Activated CD4-positive, alpha-beta memory T cell treated with anti-CD3 and anti-CD28 coated beads for 36 hours (primary cell): ENCODE results near the gene BCR. TPM values are rescaled to one million over a fixed set of nuclear protein-coding genes. Genes with fewer than 3 reads are reported as not detected.

Experiments used
- CTCF ChIA-PET: fragments of 350-600 bp; sonication (Branson Sonifier 250); formaldehyde crosslinking; loops from one replicate; lab custom pipeline; 2021; ENCODE audit warnings: antibody characterized with exemption, inconsistent platforms; lab: Charles Lee
- POLR2A ChIA-PET: fragments of 350-600 bp; sonication (Branson Sonifier 250); formaldehyde crosslinking; loops from one replicate; lab custom pipeline; 2021; ENCODE audit warnings: antibody characterized with exemption; lab: Charles Lee
- DNase-seq: peaks from one replicate; pipeline ENCODE4 v3.0.0-alpha.2; 2020
- H3K27ac Mint-ChIP-seq: one replicate; pipeline ENCODE4 v1.8.0; 2021; ENCODE audit warnings: mixed read lengths
- H3K27me3 Mint-ChIP-seq: one replicate; pipeline ENCODE4 v1.8.0; 2021; ENCODE audit warnings: mixed read lengths
- H3K36me3 Mint-ChIP-seq: one replicate; pipeline ENCODE4 v1.8.0; 2021; ENCODE audit warnings: mixed read lengths
- H3K4me1 Mint-ChIP-seq: one replicate; pipeline ENCODE4 v1.8.0; 2021; ENCODE audit warnings: low read depth, mixed read lengths
- H3K4me3 Mint-ChIP-seq: one replicate; pipeline ENCODE4 v1.8.0; 2021; ENCODE audit warnings: mild to moderate bottlenecking, mixed read lengths
- H3K9me3 Mint-ChIP-seq: one replicate; pipeline ENCODE4 v1.8.0; 2021; ENCODE audit warnings: mixed read lengths
- intact Hi-C: fragments of 100-400 bp; cut with micrococcal nuclease; formaldehyde crosslinking; loops from one replicate; pipeline ENCODE4 v1.15.1; 2023
- total RNA-seq, 2 experiments: library from RNA; stranded (reverse); gene quantifications; one replicate each; pipeline ENCODE4 v1.2.3, GENCODE V29; 2021

BCR gene
- total RNA-seq, 2 experiments from 2014 or later, result 60.4 to 69.0 TPM

- Mint-ChIP-seq H3K27ac (peak overlapping the region; percentile 84), H3K36me3 (peaks cover 3% of the 10 kb centered on the region), H3K4me1 (peaks cover 86% of the 10 kb centered on the region), H3K4me3 (peak overlapping the region; percentile 63), H3K27me3 (no peaks in the 10 kb centered on the region), H3K9me3 (no peaks in the 10 kb centered on the region)
- CTCF ChIA-PET, result interaction anchor here (1.2 to 1.8 kb wide), 3 partner anchors 27 to 35 kb away, joined by 4 to 8 read pairs (median 6); partner anchors contain the start of gene BCR
- POLR2A ChIA-PET, result interaction anchor here (1.0 to 2.0 kb wide), 4 partner anchors 22 to 679 kb away, joined by 3 to 11 read pairs (median 4); partner anchors contain the start of gene MIF
- intact Hi-C loops, result loop anchor here (1.0 kb wide), 2 partner anchors 28 to 33 kb away; no protein-coding TSS in a partner anchor
- DNase-seq, result peak; percentile 26
Observed at GRCh38 chr22:23215294-23216241, 35.3 kb downstream of the BCR start.

GRCh38 chr22:23216461-23217170, 36.3 kb downstream of the BCR start:
- H3K4me3 Mint-ChIP-seq, result peak overlapping the region; percentile 63
- H3K4me1 Mint-ChIP-seq, result peaks cover 92% of the 10 kb centered on the region
- no peaks in the 10 kb centered on the region for H3K9me3 Mint-ChIP-seq
- peak; percentile 81 for DNase-seq
- peaks cover 3% of the 10 kb centered on the region for H3K36me3 Mint-ChIP-seq
- peak overlapping the region; percentile 84 for H3K27ac Mint-ChIP-seq
- ChIA-PET CTCF (interaction anchor here (0.8 to 1.8 kb wide), 5 partner anchors 26 to 65 kb away, joined by 3 to 8 read pairs (median 5); partner anchors contain the start of gene BCR), POLR2A (interaction anchor here (1.0 to 2.0 kb wide), 5 partner anchors 21 to 678 kb away, joined by 3 to 11 read pairs (median 4); partner anchors contain the start of gene MIF)
- intact Hi-C loops, result loop anchor here (1.0 kb wide), 2 partner anchors 27 to 34 kb away; no protein-coding TSS in a partner anchor
- H3K27me3 Mint-ChIP-seq, result no peaks in the 10 kb centered on the region

GRCh38 chr22:23217171-23218052, 37.1 kb downstream of the BCR start:
- CTCF ChIA-PET, result interaction anchor here (0.6 to 1.8 kb wide), 7 partner anchors 14 to 73 kb away, joined by 3 to 8 read pairs (median 3); no protein-coding TSS in a partner anchor
- Mint-ChIP-seq H3K4me1 (peaks cover 93% of the 10 kb centered on the region), H3K9me3 (no peaks in the 10 kb centered on the region), H3K27me3 (no peaks in the 10 kb centered on the region), H3K27ac (peak overlapping the region; percentile 84), H3K36me3 (peaks cover 3% of the 10 kb centered on the region), H3K4me3 (peak overlapping the region; percentile 63)
- intact Hi-C loops, result no loop called here
- POLR2A ChIA-PET, result interaction anchor here (1.0 to 2.0 kb wide), 5 partner anchors 20 to 35 kb away, joined by 3 to 11 read pairs (median 4); no protein-coding TSS in a partner anchor
- no peak for DNase-seq

- Mint-ChIP-seq H3K36me3 (peaks cover 3% of the 10 kb centered on the region), H3K4me1 (peaks cover 96% of the 10 kb centered on the region), H3K9me3 (no peaks in the 10 kb centered on the region), H3K4me3 (peak overlapping the region; percentile 61), H3K27me3 (no peaks in the 10 kb centered on the region), H3K27ac (peak overlapping the region; percentile 69)
- CTCF ChIA-PET, result interaction anchor here (0.6 to 1.4 kb wide), 4 partner anchors 15 to 72 kb away, joined by 3 to 4 read pairs (median 3); partner anchors contain the start of gene BCR
- intact Hi-C loops, result no loop called here
- no peak for DNase-seq
- POLR2A ChIA-PET, result interaction anchor here (1.0 kb wide), 2 partner anchors 19 to 24 kb away, joined by 3 read pairs; no protein-coding TSS in a partner anchor
Observed at GRCh38 chr22:23218053-23218866, 38.0 kb downstream of the BCR start.

GRCh38 chr22:23218867-23219251, 38.5 kb downstream of the BCR start:
- no peaks in the 10 kb centered on the region for H3K9me3 Mint-ChIP-seq
- CTCF ChIA-PET, result interaction anchor here (1.4 kb wide), 2 partner anchors 39 to 63 kb away, joined by 4 to 7 read pairs; partner anchors contain the start of gene BCR
- no peaks in the 10 kb centered on the region for H3K27me3 Mint-ChIP-seq
- intact Hi-C loops, result no loop called here
- H3K4me1 Mint-ChIP-seq, result peaks cover 94% of the 10 kb centered on the region
- peak; percentile 40 for DNase-seq
- peak overlapping the region; percentile 61 for H3K4me3 Mint-ChIP-seq
- peaks cover 3% of the 10 kb centered on the region for H3K36me3 Mint-ChIP-seq
- H3K27ac Mint-ChIP-seq, result peak overlapping the region; percentile 76
- POLR2A ChIA-PET, result interaction anchor here (0.6 to 2.0 kb wide), 4 partner anchors 17 to 24 kb away, joined by 3 to 6 read pairs (median 3); no protein-coding TSS in a partner anchor

- Mint-ChIP-seq H3K36me3 (peaks cover 1% of the 10 kb centered on the region), H3K27ac (peak overlapping the region; percentile 76), H3K27me3 (no peaks in the 10 kb centered on the region), H3K9me3 (no peaks in the 10 kb centered on the region), H3K4me1 (peaks cover 94% of the 10 kb centered on the region), H3K4me3 (peak overlapping the region; percentile 61)
- ChIA-PET CTCF (interaction anchor here (1.2 to 1.5 kb wide), 5 partner anchors 12 to 63 kb away, joined by 3 to 7 read pairs (median 3); partner anchors contain the start of gene BCR), POLR2A (interaction anchor here (0.5 to 2.0 kb wide), 5 partner anchors 17 to 1337 kb away, joined by 3 to 6 read pairs (median 3); partner anchors contain the start of gene SNRPD3)
- intact Hi-C loops, result no loop called here
- no peak for DNase-seq
Observed at GRCh38 chr22:23219317-23219716, 39.0 kb downstream of the BCR start.

GRCh38 chr22:23219822-23220484, 39.6 kb downstream of the BCR start:
- ChIA-PET POLR2A (interaction anchor here (0.6 to 2.0 kb wide), 3 partner anchors 16 to 39 kb away, joined by 3 to 6 read pairs (median 5); no protein-coding TSS in a partner anchor), CTCF (interaction anchor here (1.2 to 1.5 kb wide), 4 partner anchors 11 to 62 kb away, joined by 3 to 7 read pairs (median 3); no protein-coding TSS in a partner anchor)
- Mint-ChIP-seq H3K4me1 (peaks cover 94% of the 10 kb centered on the region), H3K27ac (peak overlapping the region; percentile 76), H3K9me3 (no peaks in the 10 kb centered on the region), H3K4me3 (peak overlapping the region; percentile 61), H3K27me3 (no peaks in the 10 kb centered on the region), H3K36me3 (no peaks in the 10 kb centered on the region)
- DNase-seq, result peak; percentile 87
- intact Hi-C loops, result loop anchor here (1.0 kb wide), 1 partner anchor 23 kb away; no protein-coding TSS in a partner anchor

- H3K4me1 Mint-ChIP-seq, result peaks cover 94% of the 10 kb centered on the region
- peak overlapping the region; percentile 76 for H3K27ac Mint-ChIP-seq
- no peaks in the 10 kb centered on the region for H3K27me3 Mint-ChIP-seq
- DNase-seq, result peak; percentile 55
- ChIA-PET CTCF (interaction anchor here (0.6 to 1.5 kb wide), 4 partner anchors 8 to 48 kb away, joined by 3 read pairs; no protein-coding TSS in a partner anchor), POLR2A (interaction anchor here (2.0 kb wide), 2 partner anchors 15 to 22 kb away, joined by 5 to 6 read pairs; no protein-coding TSS in a partner anchor)
- no peaks in the 10 kb centered on the region for H3K36me3 Mint-ChIP-seq
- H3K4me3 Mint-ChIP-seq, result peak overlapping the region; percentile 61
- intact Hi-C loops, result loop anchor here (1.0 kb wide), 1 partner anchor 23 kb away; no protein-coding TSS in a partner anchor
- H3K9me3 Mint-ChIP-seq, result no peaks in the 10 kb centered on the region
Observed at GRCh38 chr22:23220485-23221350, 40.4 kb downstream of the BCR start.
